ENCODE measurements around the gene CST9.

The CST9 gene

GRCh38 chr20:23643659-23644058 lies 37.9 kb upstream of the CST9 start:
- no peak for TF ChIP-seq CTCF (IDR thresholded peaks at IDR 0.05; ENCODE audit: low read depth, low read length, missing control alignments)
- DNase-seq (ENCODE audit: low read depth) = no peak
- no peak overlapping the region for H3K4me3 ChIP-seq (ENCODE audit: low read depth, low read length)

GRCh38 chr20:23641936-23642751 lies 36.4 kb upstream of the CST9 start:
- H3K4me3 ChIP-seq (ENCODE audit: low read depth, low read length) = no peak overlapping the region
- no peak for TF ChIP-seq CTCF (IDR thresholded peaks at IDR 0.05; ENCODE audit: low read depth, low read length, missing control alignments)
- no peak for DNase-seq (ENCODE audit: low read depth)

GRCh38 chr20:23640671-23641667 lies 35.3 kb upstream of the CST9 start:
- TF ChIP-seq CTCF (IDR thresholded peaks at IDR 0.05; ENCODE audit: low read depth, low read length, missing control alignments) = no peak
- DNase-seq (ENCODE audit: low read depth) = no peak
- no peak overlapping the region for H3K4me3 ChIP-seq (ENCODE audit: low read depth, low read length)

- DNase-seq (ENCODE audit: low read depth) = no peak
- H3K4me3 ChIP-seq (ENCODE audit: low read depth, low read length) = no peak overlapping the region
- no peak for TF ChIP-seq CTCF (IDR thresholded peaks at IDR 0.05; ENCODE audit: low read depth, low read length, missing control alignments)
Observed at GRCh38 chr20:23640018-23640601, 34.4 kb upstream of the CST9 start.

GRCh38 chr20:23639490-23639958 lies 33.8 kb upstream of the CST9 start:
- no peak for DNase-seq (ENCODE audit: low read depth)
- no peak overlapping the region for H3K4me3 ChIP-seq (ENCODE audit: low read depth, low read length)
- TF ChIP-seq CTCF (IDR thresholded peaks at IDR 0.05; ENCODE audit: low read depth, low read length, missing control alignments) = no peak

GRCh38 chr20:23638309-23638708 lies 32.6 kb upstream of the CST9 start:
- H3K4me3 ChIP-seq (ENCODE audit: low read depth, low read length) = no peak overlapping the region
- no peak for DNase-seq (ENCODE audit: low read depth)
- no peak for TF ChIP-seq CTCF (IDR thresholded peaks at IDR 0.05; ENCODE audit: low read depth, low read length, missing control alignments)
